Measurements from ENCODE around the gene E2F3. TPM values are rescaled to one million over a fixed set of nuclear protein-coding genes. Genes with fewer than 3 reads are reported as not detected.

Gene E2F3
- polyA plus RNA-seq, 4 donors = 1.8 to 15.7 (median 4.4) TPM

DNA sequence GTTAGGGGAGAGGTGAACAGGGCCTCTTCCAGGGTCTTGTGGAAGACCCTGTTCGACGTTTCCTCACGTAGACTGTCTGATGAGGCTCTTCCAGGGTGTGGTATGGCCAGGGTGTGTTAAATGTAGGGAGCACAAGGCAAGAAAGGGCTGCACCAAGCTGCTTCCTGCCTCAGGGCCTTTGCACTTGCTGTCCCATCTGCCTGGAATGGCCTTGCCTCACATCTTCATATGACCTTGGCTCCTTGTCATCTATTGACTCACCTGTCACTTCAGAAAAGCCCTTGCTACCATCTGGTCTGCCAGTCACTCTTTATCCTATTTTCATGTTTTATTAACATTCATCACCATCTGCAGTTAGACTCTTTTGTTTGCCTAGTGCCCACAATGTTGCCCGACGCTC, 31.0 kb downstream of the E2F3 start:
- Histone ChIP-seq H3K4me3 (ENCODE audit: low read depth in 1 of 3, low read length in 3 of 3) (no peak overlapping the region), H3K4me1 (ENCODE audit: control insufficient read depth in 3 of 3, insufficient read depth in 2 of 3, low read depth in 1 of 3, low read length in 2 of 3) (no peaks in the 10 kb centered on the region), H3K36me3 (ENCODE audit: control insufficient read depth in 3 of 3, insufficient read depth in 2 of 3, low read depth in 1 of 3, low read length in 3 of 3) (peaks cover 0 to 27% (median 4%) of the 10 kb centered on the region in 3 donors), H3K9me3 (ENCODE audit: control insufficient read depth in 2 of 2, insufficient read depth in 1 of 2, low read depth in 1 of 2, low read length in 1 of 2) (peaks cover 0 to 8% of the 10 kb centered on the region in 2 donors), H3K27me3 (ENCODE audit: control insufficient read depth in 3 of 3, insufficient read depth in 3 of 3, low read length in 3 of 3) (no peaks in the 10 kb centered on the region), H3K27ac (ENCODE audit: low read depth in 1 of 3, low read length in 2 of 3) (no peak overlapping the region)
- DNase-seq = no peak
- 91 to 96% (median 95%) methylated on average over 5 of the region's 5 CpGs for WGBS, 3 donors
- no peak for FAIRE-seq

- Histone ChIP-seq H3K27me3 (ENCODE audit: control insufficient read depth in 3 of 3, insufficient read depth in 3 of 3, low read length in 3 of 3) (no peaks in the 10 kb centered on the region), H3K36me3 (ENCODE audit: control insufficient read depth in 3 of 3, insufficient read depth in 2 of 3, low read depth in 1 of 3, low read length in 3 of 3) (peaks cover 0 to 27% (median 4%) of the 10 kb centered on the region in 3 donors), H3K9me3 (ENCODE audit: control insufficient read depth in 2 of 2, insufficient read depth in 1 of 2, low read depth in 1 of 2, low read length in 1 of 2) (peaks cover 0 to 2% of the 10 kb centered on the region in 2 donors), H3K4me1 (ENCODE audit: control insufficient read depth in 3 of 3, insufficient read depth in 2 of 3, low read depth in 1 of 3, low read length in 2 of 3) (no peaks in the 10 kb centered on the region), H3K27ac (ENCODE audit: low read depth in 1 of 3, low read length in 2 of 3) (no peak overlapping the region), H3K4me3 (ENCODE audit: low read depth in 1 of 3, low read length in 3 of 3) (no peak overlapping the region)
- WGBS, 3 donors = 95 to 96% (median 95%) methylated on average over 3 of the region's 3 CpGs
- FAIRE-seq (no peak), DNase-seq (no peak)
Observed at GRCh38 chr6:20433321-20433720, 31.6 kb downstream of the E2F3 start.

- no peaks in the 10 kb centered on the region for H3K9me3 ChIP-seq (ENCODE audit: control insufficient read depth in 2 of 2, insufficient read depth in 1 of 2, low read depth in 1 of 2, low read length in 1 of 2)
- H3K4me1 ChIP-seq (ENCODE audit: control insufficient read depth in 3 of 3, insufficient read depth in 2 of 3, low read depth in 1 of 3, low read length in 2 of 3) = no peaks in the 10 kb centered on the region
- FAIRE-seq = no peak
- no peaks in the 10 kb centered on the region for H3K27me3 ChIP-seq (ENCODE audit: control insufficient read depth in 3 of 3, insufficient read depth in 3 of 3, low read length in 3 of 3)
- H3K4me3 ChIP-seq (ENCODE audit: low read depth in 1 of 3, low read length in 3 of 3) = no peak overlapping the region
- no peak overlapping the region for H3K27ac ChIP-seq (ENCODE audit: low read depth in 1 of 3, low read length in 2 of 3)
- H3K36me3 ChIP-seq (ENCODE audit: control insufficient read depth in 3 of 3, insufficient read depth in 2 of 3, low read depth in 1 of 3, low read length in 3 of 3) = peaks cover 0 to 27% (median 4%) of the 10 kb centered on the region in 3 donors
- DNase-seq = no peak
- 78 to 90% (median 84%) methylated on average over 2 of the region's 2 CpGs for WGBS, 3 donors
Observed at GRCh38 chr6:20433929-20434328, 32.2 kb downstream of the E2F3 start.

GRCh38 chr6:20434766-20435165, 33.1 kb downstream of the E2F3 start:
- DNase-seq (no peak), FAIRE-seq (no peak)
- Histone ChIP-seq H3K36me3 (ENCODE audit: control insufficient read depth in 3 of 3, insufficient read depth in 2 of 3, low read depth in 1 of 3, low read length in 3 of 3) (peaks cover 0 to 30% (median 4%) of the 10 kb centered on the region in 3 donors), H3K4me1 (ENCODE audit: control insufficient read depth in 3 of 3, insufficient read depth in 2 of 3, low read depth in 1 of 3, low read length in 2 of 3) (no peaks in the 10 kb centered on the region), H3K9me3 (ENCODE audit: control insufficient read depth in 2 of 2, insufficient read depth in 1 of 2, low read depth in 1 of 2, low read length in 1 of 2) (no peaks in the 10 kb centered on the region), H3K27me3 (ENCODE audit: control insufficient read depth in 3 of 3, insufficient read depth in 3 of 3, low read length in 3 of 3) (no peaks in the 10 kb centered on the region), H3K4me3 (ENCODE audit: low read depth in 1 of 3, low read length in 3 of 3) (no peak overlapping the region), H3K27ac (ENCODE audit: low read depth in 1 of 3, low read length in 2 of 3) (no peak overlapping the region)
- WGBS, 3 donors = 96 to 100% (median 97%) methylated on average over 6 of the region's 6 CpGs

DNA sequence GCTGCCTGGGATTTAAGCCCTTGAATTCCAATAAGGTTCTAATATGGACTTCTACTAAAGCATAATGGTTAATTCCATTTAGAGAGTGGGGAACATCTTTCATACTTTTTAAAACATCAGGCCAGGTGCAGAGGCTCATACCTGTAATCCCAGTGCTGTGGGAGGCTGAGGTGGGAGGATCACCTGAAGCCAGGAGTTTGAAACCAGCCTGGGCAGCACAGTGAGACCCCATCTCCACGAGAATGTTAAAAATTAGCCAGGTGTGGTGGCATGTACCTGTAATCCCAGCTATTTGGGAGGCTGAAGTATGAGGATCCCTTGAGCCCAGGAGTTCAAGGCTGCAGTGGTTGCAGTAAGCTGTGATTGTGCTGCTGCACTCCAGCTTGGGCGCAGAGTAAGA, 35.0 kb downstream of the E2F3 start:
- no peak for FAIRE-seq
- 97 to 100% (median 97%) methylated on average over 2 of the region's 2 CpGs for WGBS, 3 donors

DNA sequence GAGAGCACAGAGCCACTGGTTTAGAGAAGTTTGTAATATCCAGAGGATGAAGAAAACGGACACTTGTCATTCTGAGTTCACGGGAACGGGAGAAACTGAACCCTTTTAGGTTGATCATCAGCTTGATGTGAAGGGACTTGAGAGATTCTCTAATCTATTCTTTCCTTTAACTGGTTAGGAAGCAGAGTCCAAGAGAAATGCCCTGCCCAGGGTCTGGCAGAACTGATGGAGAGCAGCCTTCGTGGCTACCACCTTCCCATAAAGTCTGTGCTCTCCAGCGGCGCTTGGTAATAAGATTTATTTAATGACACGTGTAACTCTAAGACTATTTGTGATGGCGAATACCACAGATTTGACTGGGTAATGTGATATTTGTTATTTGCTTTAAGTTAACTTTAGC, 36.0 kb downstream of the E2F3 start:
- no peak for FAIRE-seq
- Histone ChIP-seq H3K9me3 (ENCODE audit: control insufficient read depth in 2 of 2, insufficient read depth in 1 of 2, low read depth in 1 of 2, low read length in 1 of 2) (no peaks in the 10 kb centered on the region), H3K4me3 (ENCODE audit: low read depth in 1 of 3, low read length in 3 of 3) (no peak overlapping the region)

More for the DNA sequence above, 35.0 kb downstream of the E2F3 start:
- Histone ChIP-seq H3K4me3 (ENCODE audit: low read depth in 1 of 3, low read length in 3 of 3) (no peak overlapping the region), H3K9me3 (ENCODE audit: control insufficient read depth in 2 of 2, insufficient read depth in 1 of 2, low read depth in 1 of 2, low read length in 1 of 2) (no peaks in the 10 kb centered on the region), H3K27ac (ENCODE audit: low read depth in 1 of 3, low read length in 2 of 3) (no peak overlapping the region), H3K4me1 (ENCODE audit: control insufficient read depth in 3 of 3, insufficient read depth in 2 of 3, low read depth in 1 of 3, low read length in 2 of 3) (no peaks in the 10 kb centered on the region), H3K36me3 (ENCODE audit: control insufficient read depth in 3 of 3, insufficient read depth in 2 of 3, low read depth in 1 of 3, low read length in 3 of 3) (peaks cover 0 to 24% (median 4%) of the 10 kb centered on the region in 3 donors), H3K27me3 (ENCODE audit: control insufficient read depth in 3 of 3, insufficient read depth in 3 of 3, low read length in 3 of 3) (no peaks in the 10 kb centered on the region)
- DNase-seq = no peak

DNA sequence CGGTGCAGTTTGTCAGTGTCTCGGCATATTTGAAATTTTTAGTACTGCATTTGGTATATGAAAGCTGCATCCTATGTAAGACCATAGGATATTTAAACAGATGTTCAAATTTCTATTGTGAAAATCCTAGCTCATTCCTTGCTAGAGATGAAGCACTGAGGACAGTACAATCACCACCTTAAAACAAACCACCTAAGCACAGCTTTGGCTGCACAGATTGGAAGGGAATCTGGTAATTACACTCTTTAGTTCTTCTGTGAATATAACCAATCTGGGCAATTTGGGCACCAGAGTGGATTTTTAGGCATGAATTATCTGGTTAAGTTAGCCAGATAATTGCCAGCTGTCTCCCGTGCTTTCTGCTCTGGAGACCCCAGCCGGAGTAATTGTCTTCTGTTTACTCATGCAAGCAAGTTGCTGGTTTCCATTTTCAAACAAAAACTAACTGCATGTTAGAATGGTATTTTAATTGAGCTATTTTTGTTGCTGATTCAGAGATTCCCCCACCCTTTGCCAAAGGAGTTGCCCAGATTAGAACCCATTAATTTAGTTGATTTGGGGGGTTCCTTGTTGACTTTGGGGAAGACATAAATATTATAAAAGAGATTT, 36.9 kb downstream of the E2F3 start:
- peaks cover 0 to 18% (median 4%) of the 10 kb centered on the region in 3 donors for H3K36me3 ChIP-seq (ENCODE audit: control insufficient read depth in 3 of 3, insufficient read depth in 2 of 3, low read depth in 1 of 3, low read length in 3 of 3)
- H3K27ac ChIP-seq (ENCODE audit: low read depth in 1 of 3, low read length in 2 of 3) = no peak overlapping the region
- DNase-seq = no peak
- no peak overlapping the region for H3K4me3 ChIP-seq (ENCODE audit: low read depth in 1 of 3, low read length in 3 of 3)
- no peaks in the 10 kb centered on the region for H3K4me1 ChIP-seq (ENCODE audit: control insufficient read depth in 3 of 3, insufficient read depth in 2 of 3, low read depth in 1 of 3, low read length in 2 of 3)
- no peak for FAIRE-seq
- no peaks in the 10 kb centered on the region for H3K9me3 ChIP-seq (ENCODE audit: control insufficient read depth in 2 of 2, insufficient read depth in 1 of 2, low read depth in 1 of 2, low read length in 1 of 2)
- H3K27me3 ChIP-seq (ENCODE audit: control insufficient read depth in 3 of 3, insufficient read depth in 3 of 3, low read length in 3 of 3) = no peaks in the 10 kb centered on the region
- 81 to 97% (median 90%) methylated on average over 4 of the region's 4 CpGs for WGBS, 3 donors

More for the DNA sequence above, 36.0 kb downstream of the E2F3 start:
- no peak overlapping the region for H3K27ac ChIP-seq (ENCODE audit: low read depth in 1 of 3, low read length in 2 of 3)
- no peak for DNase-seq
- H3K4me1 ChIP-seq (ENCODE audit: control insufficient read depth in 3 of 3, insufficient read depth in 2 of 3, low read depth in 1 of 3, low read length in 2 of 3) = no peaks in the 10 kb centered on the region
- no peaks in the 10 kb centered on the region for H3K27me3 ChIP-seq (ENCODE audit: control insufficient read depth in 3 of 3, insufficient read depth in 3 of 3, low read length in 3 of 3)
- WGBS, 3 donors = 96 to 97% (median 97%) methylated on average over 8 of the region's 8 CpGs
- H3K36me3 ChIP-seq (ENCODE audit: control insufficient read depth in 3 of 3, insufficient read depth in 2 of 3, low read depth in 1 of 3, low read length in 3 of 3) = peaks cover 0 to 22% (median 4%) of the 10 kb centered on the region in 3 donors

DNA sequence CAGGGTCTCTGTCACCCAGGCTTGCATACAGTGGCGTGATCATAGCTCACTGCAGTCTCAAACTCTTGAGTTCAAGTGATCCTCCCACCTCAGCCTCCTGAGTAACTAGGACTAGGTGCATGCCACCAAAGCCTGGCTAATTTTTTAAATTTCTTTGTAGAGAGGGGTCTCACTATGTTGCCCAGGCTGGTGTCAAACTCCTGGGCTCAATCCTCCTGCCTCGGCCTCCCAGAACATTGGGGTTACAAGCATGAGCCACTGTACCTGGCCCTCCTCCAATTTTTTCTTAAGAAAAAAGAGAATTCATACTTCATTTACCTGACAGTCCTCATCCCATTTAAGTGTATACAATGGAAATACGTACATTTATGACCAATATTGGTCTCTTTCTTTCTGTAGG, 37.9 kb downstream of the E2F3 start:
- H3K4me1 ChIP-seq (ENCODE audit: control insufficient read depth in 3 of 3, insufficient read depth in 2 of 3, low read depth in 1 of 3, low read length in 2 of 3) = no peaks in the 10 kb centered on the region
- no peak overlapping the region for H3K27ac ChIP-seq (ENCODE audit: low read depth in 1 of 3, low read length in 2 of 3)
- no peak overlapping the region for H3K4me3 ChIP-seq (ENCODE audit: low read depth in 1 of 3, low read length in 3 of 3)
- peaks cover 0 to 18% (median 4%) of the 10 kb centered on the region in 3 donors for H3K36me3 ChIP-seq (ENCODE audit: control insufficient read depth in 3 of 3, insufficient read depth in 2 of 3, low read depth in 1 of 3, low read length in 3 of 3)
- H3K27me3 ChIP-seq (ENCODE audit: control insufficient read depth in 3 of 3, insufficient read depth in 3 of 3, low read length in 3 of 3) = no peaks in the 10 kb centered on the region
- no peaks in the 10 kb centered on the region for H3K9me3 ChIP-seq (ENCODE audit: control insufficient read depth in 2 of 2, insufficient read depth in 1 of 2, low read depth in 1 of 2, low read length in 1 of 2)
- no peak for FAIRE-seq
- WGBS, 3 donors = 94 to 98% (median 98%) methylated on average over 3 of the region's 3 CpGs
- no peak for DNase-seq

GRCh38 chr6:20440296-20440695, 38.6 kb downstream of the E2F3 start:
- FAIRE-seq = no peak
- Histone ChIP-seq H3K36me3 (ENCODE audit: control insufficient read depth in 3 of 3, insufficient read depth in 2 of 3, low read depth in 1 of 3, low read length in 3 of 3) (peaks cover 0 to 19% (median 0%) of the 10 kb centered on the region in 3 donors), H3K9me3 (ENCODE audit: control insufficient read depth in 2 of 2, insufficient read depth in 1 of 2, low read depth in 1 of 2, low read length in 1 of 2) (no peaks in the 10 kb centered on the region), H3K4me3 (ENCODE audit: low read depth in 1 of 3, low read length in 3 of 3) (no peak overlapping the region), H3K27ac (ENCODE audit: low read depth in 1 of 3, low read length in 2 of 3) (no peak overlapping the region), H3K27me3 (ENCODE audit: control insufficient read depth in 3 of 3, insufficient read depth in 3 of 3, low read length in 3 of 3) (no peaks in the 10 kb centered on the region), H3K4me1 (ENCODE audit: control insufficient read depth in 3 of 3, insufficient read depth in 2 of 3, low read depth in 1 of 3, low read length in 2 of 3) (no peaks in the 10 kb centered on the region)
- 84 to 95% (median 93%) methylated on average over 4 of the region's 4 CpGs for WGBS, 3 donors
- no peak for DNase-seq

Data from small intestine (tissue), 7 donors.